CD4-positive, alpha-beta T cell treated with Interleukin-4 for 1 hour (primary cell): Measurements from ENCODE around the gene MEAF6.

Experiments
- DNase-seq, 2 donors: peaks; one replicate each; pipeline ENCODE4 v3.0.0-alpha.2; 2020 to 2022

The MEAF6 gene

GRCh38 chr1:37482796-37483744, 31.5 kb downstream of the MEAF6 start:
- no peak for DNase-seq

- DNase-seq: peak in 1 of 2 donors; percentile 10
Measured at GRCh38 chr1:37482004-37482785, 32.4 kb downstream of the MEAF6 start.

- DNase-seq: peak in 1 of 2 donors; percentile 29
Measured at GRCh38 chr1:37481289-37482003, 33.1 kb downstream of the MEAF6 start.

GRCh38 chr1:37480581-37481288, 33.8 kb downstream of the MEAF6 start:
- peak in 1 of 2 donors; percentile 15 for DNase-seq

DNA sequence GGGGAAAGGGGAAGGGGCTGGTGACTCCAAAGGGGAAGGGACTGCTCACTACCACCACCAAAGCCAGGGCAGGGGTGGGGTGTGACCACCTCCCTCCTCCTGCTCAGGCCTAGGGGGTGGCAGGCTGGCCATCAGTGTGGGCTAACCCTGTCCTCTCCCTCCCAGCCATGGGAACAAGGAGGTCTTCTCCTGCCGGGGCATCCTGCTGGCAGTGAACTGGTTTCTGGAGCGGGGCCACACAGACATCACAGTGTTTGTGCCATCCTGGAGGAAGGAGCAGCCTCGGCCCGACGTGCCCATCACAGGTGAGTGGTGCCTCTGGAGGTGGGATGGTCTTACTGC, 34.5 kb downstream of the MEAF6 start:
- DNase-seq: no peak

GRCh38 chr1:37479255-37480124, 35.1 kb downstream of the MEAF6 start:
- DNase-seq: peak; percentile 92

GRCh38 chr1:37478890-37479254, 35.7 kb downstream of the MEAF6 start:
- DNase-seq: peak; percentile 73 to 80

DNA sequence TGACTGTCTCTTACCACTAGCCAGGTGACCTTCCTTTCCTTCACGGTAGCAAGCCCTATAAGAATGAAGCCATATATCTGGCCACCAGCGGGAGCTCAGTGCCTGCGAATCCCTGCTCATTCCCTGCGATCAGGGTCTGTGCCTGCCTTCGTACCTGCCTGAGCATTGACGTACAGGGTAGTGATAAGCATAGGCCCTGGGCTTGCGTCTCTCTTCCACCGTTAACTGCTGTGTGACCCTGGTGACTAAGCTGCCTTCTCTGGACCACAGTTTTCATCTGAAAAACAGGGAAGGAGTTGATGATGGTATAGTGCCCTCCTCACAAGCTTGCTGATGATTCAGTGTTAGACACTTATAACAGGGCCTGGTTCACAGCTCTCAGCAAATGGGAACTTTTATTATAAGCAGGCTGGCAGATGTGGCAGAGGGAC, 36.1 kb downstream of the MEAF6 start:
- peak; percentile 77 to 81 for DNase-seq

- no peak for DNase-seq
Measured at GRCh38 chr1:37477946-37478345, 36.6 kb downstream of the MEAF6 start.

GRCh38 chr1:37477198-37477931, 37.2 kb downstream of the MEAF6 start:
- DNase-seq: peak; percentile 93 to 94

DNA sequence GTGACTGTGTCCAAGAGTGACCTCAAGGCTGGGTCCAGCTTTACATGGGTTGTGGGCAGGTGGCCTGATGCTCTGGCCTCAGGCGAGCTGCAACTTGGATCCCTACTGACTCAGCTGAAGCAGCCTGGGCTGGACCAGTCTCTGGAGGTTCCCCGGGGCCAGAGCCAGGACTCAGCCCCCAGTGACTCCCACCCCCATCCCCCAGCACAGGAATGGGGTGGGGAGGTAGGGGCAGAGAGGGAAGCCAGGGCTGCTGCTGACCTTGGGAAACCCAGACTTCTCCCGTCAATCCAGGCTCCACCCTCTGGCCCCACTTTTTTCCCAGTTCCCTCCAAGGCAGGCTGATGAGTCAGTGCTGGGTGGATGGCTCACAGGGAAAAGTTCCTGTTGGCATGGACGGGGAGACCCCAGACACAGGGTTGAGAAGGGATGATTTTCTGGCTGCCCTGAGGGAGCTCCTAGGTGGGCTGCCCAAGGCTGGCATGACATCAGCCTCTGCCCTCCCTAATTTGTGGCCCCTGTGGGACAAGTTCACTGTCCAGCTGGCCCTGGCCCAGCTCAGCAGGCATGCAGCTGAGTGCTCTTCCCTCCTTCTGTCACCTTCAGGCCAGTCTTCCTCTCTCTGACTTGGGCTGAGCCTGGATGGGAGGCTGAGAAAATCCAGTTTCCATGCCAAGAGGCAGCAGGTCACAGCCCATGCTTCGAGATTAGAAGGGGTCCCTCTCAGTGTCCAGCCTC, 37.9 kb downstream of the MEAF6 start:
- peak in 1 of 2 donors; percentile 14 for DNase-seq

GRCh38 chr1:37476087-37476452, 38.5 kb downstream of the MEAF6 start:
- peak in 1 of 2 donors; percentile 28 for DNase-seq

GRCh38 chr1:37475380-37476086, 39.0 kb downstream of the MEAF6 start:
- DNase-seq: peak in 1 of 2 donors; percentile 33

DNA sequence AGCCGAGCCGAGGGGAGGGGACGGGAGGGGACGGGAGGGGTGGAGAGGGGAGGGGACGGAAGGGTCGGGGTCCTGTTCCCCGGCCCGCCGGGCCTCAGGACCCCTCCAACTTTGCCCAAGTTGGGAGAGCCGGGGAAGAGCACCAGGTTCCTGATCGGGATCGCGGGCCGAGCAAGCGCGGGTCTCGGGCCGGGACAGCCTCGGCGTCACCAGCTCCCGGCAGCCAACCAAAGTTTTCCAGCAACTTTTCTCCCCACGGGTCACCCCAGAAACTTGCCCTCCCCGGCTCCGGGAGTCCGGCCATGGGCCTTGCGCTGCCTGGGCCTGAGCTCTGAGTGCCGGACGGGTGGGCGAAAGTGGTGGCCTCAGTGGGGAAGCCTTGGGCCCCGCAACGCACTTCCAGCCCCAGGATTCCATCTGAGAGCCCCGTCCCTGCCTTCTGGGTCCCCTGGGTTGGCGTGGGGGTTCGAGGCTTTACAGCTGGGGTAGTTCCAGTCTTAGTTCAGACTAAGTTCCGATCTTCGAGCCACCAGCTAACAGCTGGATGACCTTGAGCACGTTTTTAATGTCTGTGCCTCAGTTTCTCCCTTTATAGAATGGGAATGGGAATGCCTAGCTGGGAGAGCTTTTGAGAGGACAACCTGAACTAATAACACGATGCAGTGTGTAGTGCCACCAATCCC, 39.7 kb downstream of the MEAF6 start:
- peak in 1 of 2 donors; percentile 37 for DNase-seq

DNA sequence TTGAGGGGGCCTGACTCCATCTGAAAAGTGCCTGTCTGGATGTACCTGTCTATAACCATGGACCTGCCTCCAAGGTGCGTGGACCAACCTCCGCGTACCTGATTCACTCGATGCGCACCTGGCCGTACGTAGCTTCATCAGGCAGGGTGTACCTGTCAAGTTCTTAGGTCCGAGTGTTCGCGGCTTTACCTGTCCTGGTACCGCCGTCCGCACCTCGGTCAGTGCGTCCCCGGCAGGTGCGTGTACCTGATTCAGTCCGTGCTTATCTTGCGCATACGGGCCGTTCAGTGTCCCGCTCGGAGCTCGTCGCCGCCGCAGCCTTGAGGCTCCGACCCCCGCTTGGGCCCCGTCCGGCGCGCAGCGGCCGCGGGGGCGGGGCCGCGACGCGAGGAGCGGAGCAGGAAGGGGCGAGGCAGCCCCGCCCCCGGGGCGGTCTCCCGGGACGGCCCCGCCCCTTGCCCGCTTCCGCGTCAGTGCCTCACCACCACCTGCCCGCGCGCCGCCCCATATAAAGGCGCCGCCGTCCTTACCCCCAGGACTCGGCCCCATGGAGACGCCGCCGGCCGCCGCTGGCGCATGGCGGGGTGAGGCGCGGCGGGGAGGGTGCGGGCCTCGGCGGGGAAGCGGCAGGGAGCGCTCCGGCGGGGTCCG, 40.4 kb downstream of the MEAF6 start, which contains the start of gene ZC3H12A:
Gene ZC3H12A, plus strand, starts transcription at position 535 of the 651 bp plus-strand sequence. CDS start 917 bp downstream, outside the sequence.
- DNase-seq: peak; percentile 93

DNA sequence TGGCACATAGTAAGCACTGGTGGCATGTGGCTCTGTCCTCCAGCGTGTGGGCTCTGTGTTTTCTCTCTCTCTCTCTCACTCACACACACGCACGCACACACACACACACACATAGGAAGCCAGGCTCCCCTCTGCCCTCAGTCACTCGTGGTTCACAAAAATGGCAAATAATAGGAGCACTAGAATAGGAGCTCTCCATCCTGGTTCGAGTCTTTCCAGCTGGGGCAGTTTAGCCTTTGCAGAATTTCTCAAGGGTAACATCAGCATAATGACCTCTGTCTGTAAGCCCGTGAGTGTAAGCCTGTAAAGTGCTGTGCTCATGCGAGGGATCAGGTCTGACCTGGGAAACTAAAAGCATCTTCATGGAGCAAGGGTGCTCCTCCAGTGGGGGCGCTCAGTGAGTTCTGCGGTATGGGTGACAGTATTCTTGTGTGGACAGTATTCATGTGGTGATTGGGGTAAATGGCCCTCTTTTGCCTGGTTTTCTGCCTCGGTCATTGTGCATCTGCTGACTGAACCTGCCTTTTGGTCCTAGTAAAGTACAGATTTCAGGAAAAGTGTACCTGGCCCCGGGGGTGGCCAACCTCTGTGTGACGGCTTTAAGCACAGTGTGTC, 41.0 kb downstream of the MEAF6 start:
- peak; percentile 58 to 68 for DNase-seq

GRCh38 chr1:37472994-37473393, 41.6 kb downstream of the MEAF6 start:
- no peak for DNase-seq

GRCh38 chr1:37472281-37472680, 42.3 kb downstream of the MEAF6 start:
- DNase-seq: no peak
